DND-41 (cell line): ENCODE results near the gene KRT86.

Source experiments
- EZH2 ChIP-seq: IDR thresholded peaks from 3 replicates; pipeline ENCODE4 v1.6.1; 2012; ENCODE audit warnings: borderline replicate concordance, low read depth, mild to moderate bottlenecking, moderate library complexity, low read length, inconsistent platforms; ENCODE audit not compliant: severe bottlenecking
- TF ChIP-seq, protein P1 (sequence below): IDR thresholded peaks from 2 replicates; pipeline ENCODE4 v1.5.1; 2012; ENCODE audit warnings: borderline replicate concordance, low read length, moderate library complexity, mild to moderate bottlenecking; ENCODE audit not compliant: poor library complexity, severe bottlenecking; ENCODE audit errors: extremely low read depth

DNA sequence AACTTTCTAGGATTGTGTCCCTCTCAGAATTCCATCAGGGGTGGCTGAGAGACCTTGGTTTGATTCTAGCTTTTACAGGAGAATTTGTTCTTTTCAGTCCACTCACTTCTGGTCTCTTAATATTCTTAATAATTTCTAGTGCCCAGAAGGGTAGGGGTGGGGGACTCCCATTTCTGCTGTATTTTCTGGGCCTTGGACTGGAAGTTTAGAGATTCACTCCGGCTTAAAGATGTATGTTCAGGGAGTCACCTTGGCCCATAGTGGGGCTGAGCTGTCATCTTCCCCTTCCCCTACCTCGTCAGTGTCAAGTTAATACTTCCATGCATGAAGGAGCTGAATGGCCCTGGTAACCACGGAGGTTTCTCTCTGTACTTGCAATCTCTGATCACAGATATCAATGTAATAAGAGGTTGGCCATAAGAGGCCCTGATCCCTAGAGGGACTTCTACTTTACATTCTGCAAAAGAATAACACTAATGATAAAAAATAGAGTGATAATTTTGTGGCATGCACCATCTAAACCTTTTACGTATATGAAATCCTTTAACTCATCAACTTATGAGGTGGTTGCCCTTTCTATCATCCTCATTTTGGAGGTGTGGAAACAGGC is 10.2 kb downstream of the KRT86 start:
- TF ChIP-seq, protein P1, sequence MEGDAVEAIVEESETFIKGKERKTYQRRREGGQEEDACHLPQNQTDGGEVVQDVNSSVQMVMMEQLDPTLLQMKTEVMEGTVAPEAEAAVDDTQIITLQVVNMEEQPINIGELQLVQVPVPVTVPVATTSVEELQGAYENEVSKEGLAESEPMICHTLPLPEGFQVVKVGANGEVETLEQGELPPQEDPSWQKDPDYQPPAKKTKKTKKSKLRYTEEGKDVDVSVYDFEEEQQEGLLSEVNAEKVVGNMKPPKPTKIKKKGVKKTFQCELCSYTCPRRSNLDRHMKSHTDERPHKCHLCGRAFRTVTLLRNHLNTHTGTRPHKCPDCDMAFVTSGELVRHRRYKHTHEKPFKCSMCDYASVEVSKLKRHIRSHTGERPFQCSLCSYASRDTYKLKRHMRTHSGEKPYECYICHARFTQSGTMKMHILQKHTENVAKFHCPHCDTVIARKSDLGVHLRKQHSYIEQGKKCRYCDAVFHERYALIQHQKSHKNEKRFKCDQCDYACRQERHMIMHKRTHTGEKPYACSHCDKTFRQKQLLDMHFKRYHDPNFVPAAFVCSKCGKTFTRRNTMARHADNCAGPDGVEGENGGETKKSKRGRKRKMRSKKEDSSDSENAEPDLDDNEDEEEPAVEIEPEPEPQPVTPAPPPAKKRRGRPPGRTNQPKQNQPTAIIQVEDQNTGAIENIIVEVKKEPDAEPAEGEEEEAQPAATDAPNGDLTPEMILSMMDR, result no peak
- no peak for TF ChIP-seq EZH2
